GM18505 (cell line): Measurements from ENCODE around the gene JPT2.

ENCODE experiments used
- ATAC-seq: cut with Tn5 transposase; IDR thresholded peaks from one replicate; pipeline ENCODE4 v1.9.1; 2021; ENCODE audit not compliant: unreplicated experiment
- POLR2A ChIP-seq: IDR thresholded peaks from 4 replicates; pipeline ENCODE4 v1.6.1; 2011; ENCODE audit warnings: borderline replicate concordance; ENCODE audit not compliant: insufficient read depth, insufficient read length; ENCODE audit errors: extremely low read depth

Gene JPT2

GRCh38 chr16:1677942-1678499, at the start of gene JPT2:
Gene JPT2, plus strand, starts transcription at chr16:1678279. Its CDS starts 34 bp downstream, at chr16:1678313.
- peak; percentile 84 for ATAC-seq
- TF ChIP-seq POLR2A, result peak; percentile 67

GRCh38 chr16:1630450-1631213, 47.4 kb upstream of the JPT2 start:
- TF ChIP-seq POLR2A, result no peak
- ATAC-seq, result no peak

- no peak for ATAC-seq
- no peak for TF ChIP-seq POLR2A
Measured at GRCh38 chr16:1631230-1631629, 46.8 kb upstream of the JPT2 start.

GRCh38 chr16:1631931-1632637, 46.0 kb upstream of the JPT2 start:
- no peak for ATAC-seq
- no peak for TF ChIP-seq POLR2A

- no peak for TF ChIP-seq POLR2A
- no peak for ATAC-seq
Measured at GRCh38 chr16:1632638-1632970, 45.5 kb upstream of the JPT2 start.

GRCh38 chr16:1633310-1633709, 44.8 kb upstream of the JPT2 start:
- TF ChIP-seq POLR2A, result no peak
- no peak for ATAC-seq

GRCh38 chr16:1634541-1634940, 43.5 kb upstream of the JPT2 start:
- ATAC-seq, result no peak
- TF ChIP-seq POLR2A, result no peak

- no peak for ATAC-seq
- TF ChIP-seq POLR2A, result no peak
Measured at GRCh38 chr16:1635070-1635469, 43.0 kb upstream of the JPT2 start.

GRCh38 chr16:1637526-1637925, 40.6 kb upstream of the JPT2 start:
- no peak for ATAC-seq
- TF ChIP-seq POLR2A, result no peak

GRCh38 chr16:1638757-1639156, 39.3 kb upstream of the JPT2 start:
- TF ChIP-seq POLR2A, result no peak
- ATAC-seq, result no peak

- no peak for ATAC-seq
- TF ChIP-seq POLR2A, result no peak
Measured at GRCh38 chr16:1639282-1639681, 38.8 kb upstream of the JPT2 start.

- no peak for TF ChIP-seq POLR2A
Measured at GRCh38 chr16:1639860-1640259, 38.2 kb upstream of the JPT2 start.

GRCh38 chr16:1640261-1640941, 37.7 kb upstream of the JPT2 start:
- no peak for TF ChIP-seq POLR2A
- ATAC-seq, result no peak

More at GRCh38 chr16:1639860-1640259, 38.2 kb upstream of the JPT2 start:
- ATAC-seq, result no peak
